Measurements from ENCODE around the gene PSMB7.

PSMB7 gene

GRCh38 chr9:124355039-124355940, 60.0 kb downstream of the PSMB7 start:
- no peak for DNase-seq

- no peak for DNase-seq
These were observed 60.8 kb downstream of the PSMB7 start for GRCh38 chr9:124354346-124355038.

GRCh38 chr9:124353811-124354274, 61.4 kb downstream of the PSMB7 start:
- DNase-seq: no peak

- no peak for DNase-seq
These were observed 62.0 kb downstream of the PSMB7 start for GRCh38 chr9:124353166-124353768.

GRCh38 chr9:124352616-124353015, 62.6 kb downstream of the PSMB7 start:
- no peak for DNase-seq

GRCh38 chr9:124351672-124352468, 63.4 kb downstream of the PSMB7 start:
- DNase-seq: no peak

GRCh38 chr9:124350494-124351263, 64.6 kb downstream of the PSMB7 start:
- DNase-seq: no peak

- no peak for DNase-seq
These were observed 65.4 kb downstream of the PSMB7 start for GRCh38 chr9:124349675-124350493.

GRCh38 chr9:124349267-124349666, 66.0 kb downstream of the PSMB7 start:
- no peak for DNase-seq

- DNase-seq: no peak
These were observed 66.4 kb downstream of the PSMB7 start for GRCh38 chr9:124348831-124349230.

GRCh38 chr9:124348363-124348762, 66.9 kb downstream of the PSMB7 start:
- no peak for DNase-seq

GRCh38 chr9:124347968-124348358, 67.3 kb downstream of the PSMB7 start:
- DNase-seq: no peak

- DNase-seq: no peak
These were observed 67.9 kb downstream of the PSMB7 start for GRCh38 chr9:124347206-124347967.

- DNase-seq: no peak
These were observed 68.7 kb downstream of the PSMB7 start for GRCh38 chr9:124346347-124347163.

GRCh38 chr9:124345751-124346281, 69.4 kb downstream of the PSMB7 start:
- DNase-seq: no peak

GRCh38 chr9:124345063-124345462, 70.2 kb downstream of the PSMB7 start:
- no peak for DNase-seq

GRCh38 chr9:124344291-124345050, 70.8 kb downstream of the PSMB7 start:
- no peak for DNase-seq
